Measurements from ENCODE around the gene TMEM223. TPM values are rescaled to one million over a fixed set of nuclear protein-coding genes. Genes with fewer than 3 reads are reported as not detected.
A peak's percentile ranks its signal among the peaks of the same experiment; 100 is the strongest.
"Not testable (repeated sequence)": the region's sequence is repeated elsewhere in the genome, so short reads cannot be mapped to it uniquely, and the experiment has no call there.

Gene TMEM223
- polyA plus RNA-seq, 3 donors from 2014 or later, result 47.9 to 69.7 (median 63.2) TPM

DNA sequence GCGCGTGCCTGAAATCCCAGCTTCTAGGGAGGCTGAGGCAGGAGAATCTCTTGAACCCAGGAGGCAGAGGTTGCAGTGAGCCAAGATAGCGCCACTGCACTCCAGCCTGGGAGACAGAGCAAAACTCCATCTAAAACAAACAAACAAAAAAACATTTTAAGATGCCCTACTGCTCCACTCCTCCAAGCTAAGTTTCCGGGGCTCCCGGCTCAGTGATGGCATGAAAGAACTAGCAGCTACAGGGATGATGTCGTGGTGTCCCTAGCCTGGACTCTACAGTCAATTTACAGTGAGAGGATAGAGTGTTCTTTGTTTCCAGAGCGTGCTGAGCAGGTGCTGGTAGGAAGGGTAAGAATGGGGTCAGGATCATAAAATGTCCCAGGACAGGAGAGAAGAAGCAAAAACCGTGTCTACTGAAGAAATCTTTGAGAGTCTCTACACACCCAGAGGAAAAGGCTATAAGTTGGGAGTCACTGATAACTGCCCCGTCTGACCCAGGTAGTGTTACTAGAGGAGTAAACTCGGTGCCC, 36.7 kb downstream of the TMEM223 start:
- Mint-ChIP-seq H3K4me3 (peak overlapping the region; percentile 46 to 70 (median 54)), H3K27me3 (ENCODE audit: low read depth in 3 of 3) (peaks cover 6 to 8% (median 7%) of the 10 kb centered on the region in 3 donors), H3K9me3 (no peaks in the 10 kb centered on the region), H3K4me1 (peaks cover 13 to 22% of the 10 kb centered on the region in 2 donors), H3K36me3 (no peaks in the 10 kb centered on the region), H3K27ac (peak overlapping the region in 4 of 6 donors; percentile 20 to 72 (median 71))
- DNase-seq, result no peak

GRCh38 chr11:62753736-62754603, 37.8 kb downstream of the TMEM223 start, which contains the start of gene ZBTB3:
Gene ZBTB3, minus strand, starts transcription at chr11:62754160. Its CDS starts 496 bp downstream, at chr11:62753664.
- Mint-ChIP-seq H3K4me3 (peak within 1 kb of the TSS; percentile 95 to 100 (median 97)), H3K27ac (peak within 1 kb of the TSS; percentile 96 to 100 (median 98)), H3K36me3 (peaks cover 0 to 3% (median 0%) of the 10 kb centered on the region in 3 donors), H3K9me3 (no peaks in the 10 kb centered on the region), H3K27me3 (ENCODE audit: low read depth in 3 of 3) (peaks cover 6 to 8% (median 7%) of the 10 kb centered on the region in 3 donors), H3K4me1 (peaks cover 13 to 25% of the 10 kb centered on the region in 2 donors)
- peak; percentile 98 to 99 (median 99) for DNase-seq

GRCh38 chr11:62752994-62753735, 38.6 kb downstream of the TMEM223 start:
- no peaks in the 10 kb centered on the region for H3K9me3 Mint-ChIP-seq
- H3K27ac Mint-ChIP-seq, result peak overlapping the region; percentile 96 to 100 (median 98)
- no peak for DNase-seq
- peaks cover 6 to 8% (median 7%) of the 10 kb centered on the region in 3 donors for H3K27me3 Mint-ChIP-seq (ENCODE audit: low read depth in 3 of 3)
- H3K4me1 Mint-ChIP-seq, result peaks cover 13 to 25% of the 10 kb centered on the region in 2 donors
- peak overlapping the region; percentile 95 to 100 (median 97) for H3K4me3 Mint-ChIP-seq
- peaks cover 0 to 7% (median 0%) of the 10 kb centered on the region in 3 donors for H3K36me3 Mint-ChIP-seq

DNA sequence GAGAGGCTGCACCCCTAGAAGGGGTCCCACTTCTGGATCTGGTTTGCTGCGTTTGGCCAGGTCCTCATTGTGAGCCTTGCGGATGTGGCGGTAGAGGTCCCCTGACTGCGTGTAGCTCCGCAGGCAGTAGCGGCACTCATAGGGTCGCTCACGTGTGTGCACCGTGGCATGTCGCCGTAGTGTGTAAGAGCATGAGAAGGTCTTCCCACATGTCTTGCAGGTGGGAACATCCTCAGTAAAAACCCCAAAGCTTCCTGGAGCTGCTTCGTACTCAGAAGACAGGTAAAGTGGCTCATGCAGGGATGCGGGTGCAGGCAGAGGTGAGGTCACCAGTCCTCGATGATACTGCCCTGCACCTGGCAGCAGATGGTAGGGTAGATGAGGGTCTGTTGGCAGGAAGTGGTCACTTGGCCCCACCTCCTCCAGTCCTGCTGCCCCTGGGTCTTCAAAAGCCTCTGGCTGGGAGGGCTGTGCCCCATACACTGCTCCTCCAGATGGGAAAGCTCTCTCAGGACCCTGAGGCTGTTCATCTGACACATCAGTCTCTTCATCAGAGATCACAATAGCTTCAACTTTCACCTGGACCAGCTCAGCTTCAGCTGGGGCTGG, 39.5 kb downstream of the TMEM223 start:
- Mint-ChIP-seq H3K4me3 (peak overlapping the region in 1 of 5 donors; percentile 100), H3K36me3 (peaks cover 0 to 7% (median 0%) of the 10 kb centered on the region in 3 donors), H3K27ac (peak overlapping the region in 2 of 6 donors; percentile 40 to 96), H3K4me1 (peaks cover 13 to 25% of the 10 kb centered on the region in 2 donors), H3K27me3 (ENCODE audit: low read depth in 3 of 3) (peaks cover 6 to 8% (median 7%) of the 10 kb centered on the region in 3 donors), H3K9me3 (no peaks in the 10 kb centered on the region)
- no peak for DNase-seq

DNA sequence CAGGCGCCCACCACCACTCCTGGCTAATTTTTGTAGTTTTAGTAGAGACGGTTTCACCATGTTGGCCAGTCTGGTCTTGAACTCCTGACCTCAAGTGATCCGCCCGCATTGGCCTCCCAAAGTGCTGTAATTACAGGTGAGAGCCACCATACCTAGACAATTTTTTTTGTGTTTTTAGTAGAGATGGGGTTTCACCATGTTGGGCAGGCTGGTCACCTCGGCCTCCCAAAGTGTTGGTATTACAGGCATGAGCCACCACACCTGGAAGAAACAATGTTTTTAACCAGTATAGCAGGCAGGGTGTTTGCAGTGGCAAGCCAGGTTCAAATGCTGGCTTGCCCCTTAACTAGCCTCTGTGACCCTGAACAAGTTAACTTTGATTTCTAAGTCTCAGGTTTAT, 41.9 kb downstream of the TMEM223 start:
- not testable (repeated sequence) for H3K4me3 Mint-ChIP-seq; DNase-seq; H3K9me3 Mint-ChIP-seq; H3K27me3 Mint-ChIP-seq (ENCODE audit: low read depth in 3 of 3); H3K36me3 Mint-ChIP-seq
- Mint-ChIP-seq H3K27ac (peak overlapping the region in 1 of 6 donors; percentile 60), H3K4me1 (peaks cover 13 to 24% of the 10 kb centered on the region in 2 donors)

DNA sequence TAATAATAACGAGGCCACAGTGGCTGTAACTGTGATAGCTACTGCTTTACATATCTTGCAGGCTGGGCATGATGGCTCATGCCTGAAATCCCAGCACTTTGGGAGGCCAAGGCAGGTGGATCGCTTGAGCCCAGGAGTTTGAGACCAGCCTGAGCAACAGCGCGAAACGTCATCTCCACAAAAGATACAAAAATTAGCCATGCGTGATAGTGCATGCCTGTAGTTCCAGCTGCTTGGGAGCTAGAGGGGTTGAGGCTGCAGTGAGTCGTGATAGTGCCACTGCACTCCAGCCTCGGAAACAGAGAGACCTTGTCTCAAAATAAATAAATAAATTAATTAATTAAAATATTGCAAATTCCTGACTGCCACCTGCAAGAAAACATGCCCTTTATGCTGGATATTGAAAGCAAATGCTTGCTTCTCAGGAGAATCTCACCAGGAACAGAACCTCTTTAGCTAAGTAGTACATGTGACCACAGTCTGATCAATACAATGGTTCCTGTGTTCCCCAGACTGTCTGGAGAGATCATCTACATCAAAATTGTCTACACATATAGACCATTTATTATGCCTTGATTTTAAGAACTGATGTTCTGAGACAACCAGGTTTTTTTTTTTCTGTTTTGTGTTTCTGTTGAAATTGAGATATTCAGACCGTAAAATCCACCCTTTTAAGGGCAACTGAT, 44.2 kb downstream of the TMEM223 start:
- Mint-ChIP-seq H3K27ac (peak overlapping the region in 1 of 6 donors; percentile 35), H3K9me3 (no peaks in the 10 kb centered on the region), H3K36me3 (peaks cover 0 to 7% (median 0%) of the 10 kb centered on the region in 3 donors), H3K27me3 (ENCODE audit: low read depth in 3 of 3) (no peaks in the 10 kb centered on the region), H3K4me3 (no peak overlapping the region), H3K4me1 (peaks cover under 1 to 5% of the 10 kb centered on the region in 2 donors)
- no peak for DNase-seq

Other genes starting within 250 kb of the TMEM223 start
- gene AHNAK, start 245.2 kb downstream of the TMEM223 start, polyA plus RNA-seq, result 100 to 1,000 TPM in 1 of 3 donors, 10 to 100 TPM in 2; 45.0 to 217 (median 57.2) TPM
- 100 to 1,000 TPM; 628 to 849 (median 821) TPM for gene EEF1G, start 218.1 kb downstream of the TMEM223 start, polyA plus RNA-seq
- 10 to 100 TPM in 2 of 3 donors, 1 to 10 TPM in 1; 7.3 to 16.2 (median 12.5) TPM for gene TUT1, start 200.5 kb downstream of the TMEM223 start, polyA plus RNA-seq
- 10 to 100 TPM in 2 of 3 donors, 1 to 10 TPM in 1; 9.7 to 48.4 (median 22.4) TPM for gene MTA2, start 190.1 kb downstream of the TMEM223 start, polyA plus RNA-seq
- gene EML3, start 179.2 kb downstream of the TMEM223 start, polyA plus RNA-seq, result 10 to 100 TPM; 15.9 to 25.8 (median 17.9) TPM
- 1 to 10 TPM in 2 of 3 donors, under 1 TPM in 1; 0.17 to 2.1 (median 1.6) TPM for gene ROM1, start 178.7 kb downstream of the TMEM223 start, polyA plus RNA-seq
- gene B3GAT3, start 170.0 kb downstream of the TMEM223 start, polyA plus RNA-seq, result 10 to 100 TPM; 35.5 to 54.1 (median 49.7) TPM
- gene GANAB, start 145.4 kb downstream of the TMEM223 start, polyA plus RNA-seq, result 100 to 1,000 TPM; 135 to 246 (median 167) TPM
- 10 to 100 TPM; 19.1 to 43.9 (median 22.4) TPM for gene INTS5, start 138.7 kb downstream of the TMEM223 start, polyA plus RNA-seq
- 100 to 1,000 TPM; 125 to 152 (median 136) TPM for gene C11orf98, start 126.8 kb downstream of the TMEM223 start, polyA plus RNA-seq
- gene CSKMT, start 126.7 kb downstream of the TMEM223 start, polyA plus RNA-seq, result 1 to 10 TPM in 2 of 3 donors, not detected in 1; 2.1 to 4.4 TPM
- gene UQCC3, start 120.3 kb downstream of the TMEM223 start, polyA plus RNA-seq, result 10 to 100 TPM; 13.9 to 18.0 (median 14.0) TPM
- gene LBHD1, start 119.7 kb downstream of the TMEM223 start, polyA plus RNA-seq, result 10 to 100 TPM in 1 of 3 donors, 1 to 10 TPM in 2; 6.3 to 11.4 (median 6.5) TPM
- gene UBXN1, start 112.9 kb downstream of the TMEM223 start, polyA plus RNA-seq, result 100 to 1,000 TPM in 2 of 3 donors, 10 to 100 TPM in 1; 93.1 to 152 (median 152) TPM
- not detected for gene LRRN4CL, start 102.5 kb downstream of the TMEM223 start, polyA plus RNA-seq
- gene BSCL2, start 84.6 kb downstream of the TMEM223 start, polyA plus RNA-seq, result 10 to 100 TPM; 52.5 to 54.1 (median 53.6) TPM
- gene GNG3, start 84.3 kb downstream of the TMEM223 start, polyA plus RNA-seq, result not detected
- gene HNRNPUL2, start 64.5 kb downstream of the TMEM223 start, polyA plus RNA-seq, result 1 to 10 TPM in 2 of 3 donors, under 1 TPM in 1; 0.97 to 4.8 (median 1.1) TPM
- 10 to 100 TPM; 11.2 to 19.0 (median 14.5) TPM for gene TTC9C, start 63.5 kb downstream of the TMEM223 start, polyA plus RNA-seq
- 10 to 100 TPM in 1 of 3 donors, 1 to 10 TPM in 2; 4.1 to 14.2 (median 5.5) TPM for gene ZBTB3, start 37.8 kb downstream of the TMEM223 start, polyA plus RNA-seq
- gene POLR2G, start 30.4 kb downstream of the TMEM223 start, polyA plus RNA-seq, result 100 to 1,000 TPM; 397 to 564 (median 472) TPM
- gene TAF6L, start 20.6 kb downstream of the TMEM223 start, polyA plus RNA-seq, result 1 to 10 TPM; 3.8 to 9.6 (median 7.3) TPM
- 100 to 1,000 TPM; 162 to 290 (median 174) TPM for gene TMEM179B, start 4.6 kb downstream of the TMEM223 start, polyA plus RNA-seq
- 10 to 100 TPM; 42.9 to 73.3 (median 66.0) TPM for gene NXF1, start 13.4 kb upstream of the TMEM223 start, polyA plus RNA-seq
- 10 to 100 TPM; 46.9 to 47.7 (median 47.6) TPM for gene STX5, start 40.0 kb upstream of the TMEM223 start, polyA plus RNA-seq
- gene TEX54, start 40.8 kb upstream of the TMEM223 start, polyA plus RNA-seq, result 1 to 10 TPM in 2 of 3 donors, not detected in 1; 2.0 to 3.1 TPM
- 10 to 100 TPM; 28.8 to 39.0 (median 31.9) TPM for gene WDR74, start 47.6 kb upstream of the TMEM223 start, polyA plus RNA-seq
- 100 to 1,000 TPM; 134 to 162 (median 156) TPM for gene SLC3A2, start 88.9 kb upstream of the TMEM223 start, polyA plus RNA-seq
- not detected for gene CHRM1, start 129.4 kb upstream of the TMEM223 start, polyA plus RNA-seq
- gene SLC22A6, start 193.0 kb upstream of the TMEM223 start, polyA plus RNA-seq, result not detected
- gene SLC22A8, start 223.8 kb upstream of the TMEM223 start, polyA plus RNA-seq, result not detected

Data from immature natural killer cell (primary cell).